ENCODE data around the gene CDH1. TPM values are rescaled to one million over a fixed set of nuclear protein-coding genes. Genes with fewer than 3 reads are reported as not detected.

CDH1 gene
- total and polyA plus RNA-seq, 5 donors from 2014 or later = 0.41 to 4.6 (median 0.72) TPM

- H3K4me1 ChIP-seq (ENCODE audit: control insufficient read depth, insufficient read depth, low read length, poor library complexity, severe bottlenecking) = no peaks in the 10 kb centered on the region
- H3K4me3 ChIP-seq (ENCODE audit: low read depth, low read length) = no peak overlapping the region
- H3K27ac ChIP-seq (ENCODE audit: insufficient read depth, low read length, poor library complexity, severe bottlenecking) = no peak overlapping the region
- Mint-ChIP-seq H3K4me1 (peaks cover 0 to 6% (median 0%) of the 10 kb centered on the region in 4 donors), H3K27ac (peak overlapping the region in 1 of 3 donors; percentile 80), H3K4me3 (no peak overlapping the region), H3K9me3 (peaks cover 0 to 2% (median 0%) of the 10 kb centered on the region in 7 donors), H3K36me3 (peaks cover 31% of the 10 kb centered on the region), H3K27me3 (no peaks in the 10 kb centered on the region)
- no peak for DNase-seq
- H3K36me3 ChIP-seq (ENCODE audit: control insufficient read depth, insufficient read depth, low read length) = peaks cover 31% of the 10 kb centered on the region
- H3K27me3 ChIP-seq (ENCODE audit: control insufficient read depth, insufficient read depth, low read length) = no peaks in the 10 kb centered on the region
- no peak for ATAC-seq (ENCODE audit: low read depth in 2 of 2)
- no peaks in the 10 kb centered on the region for H3K9me3 ChIP-seq (ENCODE audit: control insufficient read depth in 2 of 2, low read length in 2 of 2)
Measured at GRCh38 chr16:68869492-68870088, 132.5 kb downstream of the CDH1 start.

GRCh38 chr16:68873635-68874471 is 136.8 kb downstream of the CDH1 start:
- no peak overlapping the region for H3K4me3 ChIP-seq (ENCODE audit: low read depth, low read length)
- Mint-ChIP-seq H3K36me3 (peaks cover 52% of the 10 kb centered on the region), H3K27ac (no peak overlapping the region), H3K4me3 (no peak overlapping the region), H3K27me3 (no peaks in the 10 kb centered on the region), H3K4me1 (peaks cover 0 to 6% (median 0%) of the 10 kb centered on the region in 4 donors), H3K9me3 (peaks cover 0 to 2% (median 0%) of the 10 kb centered on the region in 7 donors)
- no peaks in the 10 kb centered on the region for H3K27me3 ChIP-seq (ENCODE audit: control insufficient read depth, insufficient read depth, low read length)
- H3K27ac ChIP-seq (ENCODE audit: insufficient read depth, low read length, poor library complexity, severe bottlenecking) = no peak overlapping the region
- H3K4me1 ChIP-seq (ENCODE audit: control insufficient read depth, insufficient read depth, low read length, poor library complexity, severe bottlenecking) = no peaks in the 10 kb centered on the region
- ATAC-seq (ENCODE audit: low read depth in 2 of 2) (no peak), DNase-seq (no peak)
- H3K36me3 ChIP-seq (ENCODE audit: control insufficient read depth, insufficient read depth, low read length) = peaks cover 50% of the 10 kb centered on the region
- no peaks in the 10 kb centered on the region for H3K9me3 ChIP-seq (ENCODE audit: control insufficient read depth in 2 of 2, low read length in 2 of 2)

- no peak overlapping the region for H3K27ac ChIP-seq (ENCODE audit: insufficient read depth, low read length, poor library complexity, severe bottlenecking)
- Mint-ChIP-seq H3K27me3 (no peaks in the 10 kb centered on the region), H3K36me3 (peaks cover 44% of the 10 kb centered on the region), H3K4me1 (peaks cover 0 to 2% (median 0%) of the 10 kb centered on the region in 4 donors), H3K27ac (no peak overlapping the region), H3K9me3 (no peaks in the 10 kb centered on the region), H3K4me3 (no peak overlapping the region)
- H3K9me3 ChIP-seq (ENCODE audit: control insufficient read depth in 2 of 2, low read length in 2 of 2) = no peaks in the 10 kb centered on the region
- H3K4me1 ChIP-seq (ENCODE audit: control insufficient read depth, insufficient read depth, low read length, poor library complexity, severe bottlenecking) = no peaks in the 10 kb centered on the region
- H3K4me3 ChIP-seq (ENCODE audit: low read depth, low read length) = no peak overlapping the region
- H3K36me3 ChIP-seq (ENCODE audit: control insufficient read depth, insufficient read depth, low read length) = peaks cover 48% of the 10 kb centered on the region
- H3K27me3 ChIP-seq (ENCODE audit: control insufficient read depth, insufficient read depth, low read length) = no peaks in the 10 kb centered on the region
- no peak for ATAC-seq (ENCODE audit: low read depth in 2 of 2)
- no peak for DNase-seq
Measured at GRCh38 chr16:68875871-68876270, 138.8 kb downstream of the CDH1 start.

- H3K4me3 Mint-ChIP-seq = no peak overlapping the region
- no peak overlapping the region for H3K27ac Mint-ChIP-seq
- H3K36me3 Mint-ChIP-seq = peaks cover 25% of the 10 kb centered on the region
- no peaks in the 10 kb centered on the region for H3K27me3 ChIP-seq (ENCODE audit: control insufficient read depth, insufficient read depth, low read length)
- H3K4me1 ChIP-seq (ENCODE audit: control insufficient read depth, insufficient read depth, low read length, poor library complexity, severe bottlenecking) = no peaks in the 10 kb centered on the region
- no peaks in the 10 kb centered on the region for H3K9me3 Mint-ChIP-seq
- no peaks in the 10 kb centered on the region for H3K27me3 Mint-ChIP-seq
- peaks cover 32% of the 10 kb centered on the region for H3K36me3 ChIP-seq (ENCODE audit: control insufficient read depth, insufficient read depth, low read length)
- no peaks in the 10 kb centered on the region for H3K9me3 ChIP-seq (ENCODE audit: control insufficient read depth in 2 of 2, low read length in 2 of 2)
- no peak overlapping the region for H3K27ac ChIP-seq (ENCODE audit: insufficient read depth, low read length, poor library complexity, severe bottlenecking)
- H3K4me1 Mint-ChIP-seq = peaks cover 0 to 4% (median 0%) of the 10 kb centered on the region in 4 donors
- H3K4me3 ChIP-seq (ENCODE audit: low read depth, low read length) = no peak overlapping the region
- ATAC-seq (ENCODE audit: low read depth in 2 of 2) (no peak), DNase-seq (no peak)
Measured at GRCh38 chr16:68883685-68884084, 146.6 kb downstream of the CDH1 start.

GRCh38 chr16:68884401-68884800 is 147.3 kb downstream of the CDH1 start:
- H3K4me1 ChIP-seq (ENCODE audit: control insufficient read depth, insufficient read depth, low read length, poor library complexity, severe bottlenecking) = no peaks in the 10 kb centered on the region
- H3K36me3 Mint-ChIP-seq = peaks cover 25% of the 10 kb centered on the region
- peak overlapping the region in 1 of 3 donors; percentile 47 for H3K27ac Mint-ChIP-seq
- H3K27me3 ChIP-seq (ENCODE audit: control insufficient read depth, insufficient read depth, low read length) = no peaks in the 10 kb centered on the region
- no peaks in the 10 kb centered on the region for H3K27me3 Mint-ChIP-seq
- no peaks in the 10 kb centered on the region for H3K9me3 ChIP-seq (ENCODE audit: control insufficient read depth in 2 of 2, low read length in 2 of 2)
- H3K36me3 ChIP-seq (ENCODE audit: control insufficient read depth, insufficient read depth, low read length) = peaks cover 27% of the 10 kb centered on the region
- H3K4me1 Mint-ChIP-seq = peaks cover 0 to 4% (median 0%) of the 10 kb centered on the region in 4 donors
- no peak overlapping the region for H3K4me3 Mint-ChIP-seq
- DNase-seq (no peak), ATAC-seq (ENCODE audit: low read depth in 2 of 2) (no peak)
- H3K4me3 ChIP-seq (ENCODE audit: low read depth, low read length) = no peak overlapping the region
- no peak overlapping the region for H3K27ac ChIP-seq (ENCODE audit: insufficient read depth, low read length, poor library complexity, severe bottlenecking)
- no peaks in the 10 kb centered on the region for H3K9me3 Mint-ChIP-seq

Other genes with a start within 250 kb of the CDH1 start
- gene ZFP90, start 198.0 kb upstream of the CDH1 start, total RNA-seq = 21.5 TPM
- 10 to 100 TPM; 20.6 to 49.3 (median 27.6) TPM for gene ZFP90, start 198.0 kb upstream of the CDH1 start, polyA plus RNA-seq
- gene CDH3, start 92.0 kb upstream of the CDH1 start, total RNA-seq = 0.32 TPM
- gene CDH3, start 92.0 kb upstream of the CDH1 start, polyA plus RNA-seq = under 1 TPM in 3 of 4 donors, not detected in 1; 0.03 to 0.38 (median 0.08) TPM
- gene TANGO6, start 106.2 kb downstream of the CDH1 start, total RNA-seq = 30.9 TPM
- gene TANGO6, start 106.2 kb downstream of the CDH1 start, polyA plus RNA-seq = 10 to 100 TPM in 3 of 4 donors, 1 to 10 TPM in 1; 9.5 to 14.6 (median 11.9) TPM

Data from CD4-positive, CD25-positive, alpha-beta regulatory T cell (primary cell).